Chondrocyte (in vitro differentiated cells): ENCODE results near the gene GPR157. TPM values are rescaled to one million over a fixed set of nuclear protein-coding genes. Genes with fewer than 3 reads are reported as not detected.

Experiments used
- DNase-seq: peaks from one replicate; pipeline ENCODE4 v3.0.0; 2021; ENCODE audit warnings: mixed read lengths, low spot score
- H3K27ac Mint-ChIP-seq: one replicate; pipeline ENCODE4 v1.8.0; 2021; ENCODE audit warnings: mild to moderate bottlenecking, moderate library complexity, mixed read lengths; ENCODE audit not compliant: unreplicated experiment
- H3K27me3 Mint-ChIP-seq: 2 replicates; pipeline ENCODE4 v1.8.0; 2021; ENCODE audit warnings: low read depth, mixed read lengths
- H3K36me3 Mint-ChIP-seq: 2 replicates; pipeline ENCODE4 v1.8.0; 2021; ENCODE audit warnings: low read depth, mixed read lengths
- H3K4me1 Mint-ChIP-seq: 2 replicates; pipeline ENCODE4 v1.8.0; 2021; ENCODE audit warnings: low read depth, mild to moderate bottlenecking, mixed read lengths
- H3K4me3 Mint-ChIP-seq: one replicate; pipeline ENCODE4 v1.8.0; 2021; ENCODE audit warnings: mild to moderate bottlenecking, moderate library complexity, mixed read lengths; ENCODE audit not compliant: unreplicated experiment
- H3K9me3 Mint-ChIP-seq: 2 replicates; pipeline ENCODE4 v1.8.0; 2021; ENCODE audit warnings: low read depth, mixed read lengths
- CTCF ChIP-seq: fragments of 200-600 bp; sonication (generic); IDR thresholded peaks from 2 replicates; pipeline ENCODE4 v1.5.0; 2021; ENCODE audit warnings: antibody characterized with exemption, mild to moderate bottlenecking, moderate library complexity
- total RNA-seq: library from RNA; stranded (reverse); gene quantifications from 3 replicates; pipeline ENCODE4 v1.2.1, GENCODE V29; 2021

GPR157 gene
- total RNA-seq, 1 donor from 2014 or later, result 6.9 TPM

GRCh38 chr1:9069326-9070100, 59.4 kb downstream of the GPR157 start, which contains the start of gene SLC2A5:
Gene SLC2A5 (minus strand): TSS chr1:9069635. CDS start chr1:9069536, 99 bp downstream.
- H3K27me3 Mint-ChIP-seq, result peaks cover 16% of the 10 kb centered on the region
- peaks cover 22% of the 10 kb centered on the region for H3K4me1 Mint-ChIP-seq
- H3K36me3 Mint-ChIP-seq, result peaks cover 1% of the 10 kb centered on the region
- DNase-seq, result no peak
- H3K27ac Mint-ChIP-seq, result no peak within 1 kb of the TSS
- TF ChIP-seq CTCF, result no peak
- no peaks in the 10 kb centered on the region for H3K9me3 Mint-ChIP-seq
- no peak within 1 kb of the TSS for H3K4me3 Mint-ChIP-seq

- peaks cover 10% of the 10 kb centered on the region for H3K27me3 Mint-ChIP-seq
- no peaks in the 10 kb centered on the region for H3K9me3 Mint-ChIP-seq
- peaks cover 28% of the 10 kb centered on the region for H3K4me1 Mint-ChIP-seq
- DNase-seq, result no peak
- H3K27ac Mint-ChIP-seq, result no peak overlapping the region
- no peak overlapping the region for H3K4me3 Mint-ChIP-seq
- no peak for TF ChIP-seq CTCF
- peaks cover 1% of the 10 kb centered on the region for H3K36me3 Mint-ChIP-seq
Observed at GRCh38 chr1:9068981-9069325, 59.9 kb downstream of the GPR157 start.

- TF ChIP-seq CTCF, result peak; percentile 25
- H3K4me3 Mint-ChIP-seq, result no peak overlapping the region
- H3K27ac Mint-ChIP-seq, result peak overlapping the region; percentile 70
- H3K36me3 Mint-ChIP-seq, result peaks cover 1% of the 10 kb centered on the region
- no peak for DNase-seq
- peaks cover 6% of the 10 kb centered on the region for H3K27me3 Mint-ChIP-seq
- peaks cover 31% of the 10 kb centered on the region for H3K4me1 Mint-ChIP-seq
- H3K9me3 Mint-ChIP-seq, result no peaks in the 10 kb centered on the region
Observed at GRCh38 chr1:9066945-9067807, 61.7 kb downstream of the GPR157 start.

- Mint-ChIP-seq H3K27ac (no peak overlapping the region), H3K4me3 (no peak overlapping the region), H3K4me1 (peaks cover 42% of the 10 kb centered on the region), H3K27me3 (peaks cover 6% of the 10 kb centered on the region), H3K36me3 (peaks cover 1% of the 10 kb centered on the region), H3K9me3 (no peaks in the 10 kb centered on the region)
- TF ChIP-seq CTCF, result no peak
- no peak for DNase-seq
Observed at GRCh38 chr1:9065213-9065751, 63.6 kb downstream of the GPR157 start.

- peaks cover 1% of the 10 kb centered on the region for H3K27me3 Mint-ChIP-seq
- H3K9me3 Mint-ChIP-seq, result no peaks in the 10 kb centered on the region
- no peak overlapping the region for H3K27ac Mint-ChIP-seq
- H3K36me3 Mint-ChIP-seq, result peaks cover 1% of the 10 kb centered on the region
- no peak for TF ChIP-seq CTCF
- no peak for DNase-seq
- H3K4me3 Mint-ChIP-seq, result no peak overlapping the region
- peaks cover 37% of the 10 kb centered on the region for H3K4me1 Mint-ChIP-seq
Observed at GRCh38 chr1:9062846-9063245, 66.1 kb downstream of the GPR157 start.
